Activated naive CD8-positive, alpha-beta T cell (primary cell): ENCODE results near the gene TMEM53.

ENCODE experiments used
- H3K27ac Mint-ChIP-seq: one replicate; pipeline ENCODE4 v1.8.0; 2021; ENCODE audit warnings: mixed read lengths
- H3K27me3 Mint-ChIP-seq: one replicate; pipeline ENCODE4 v1.8.0; 2021; ENCODE audit warnings: mixed read lengths
- H3K36me3 Mint-ChIP-seq: one replicate; pipeline ENCODE4 v1.8.0; 2021; ENCODE audit warnings: mixed read lengths
- H3K4me1 Mint-ChIP-seq: one replicate; pipeline ENCODE4 v1.8.0; 2021; ENCODE audit warnings: low read depth, mixed read lengths
- H3K4me3 Mint-ChIP-seq: one replicate; pipeline ENCODE4 v1.8.0; 2021; ENCODE audit warnings: mild to moderate bottlenecking, mixed read lengths
- H3K9me3 Mint-ChIP-seq: one replicate; pipeline ENCODE4 v1.8.0; 2021; ENCODE audit warnings: low read depth, mixed read lengths

TMEM53 gene

GRCh38 chr1:44674113-44675000 lies at the start of gene TMEM53, which contains the start of gene ARMH1:
Gene TMEM53, minus strand, starts transcription at chr1:44674481. Its CDS starts 90 bp downstream, at chr1:44674391.
Gene ARMH1, plus strand, starts transcription at chr1:44674714. Its CDS starts 14,984 bp downstream, at chr1:44689698.
- peak within 1 kb of the TSS; percentile 86 for H3K4me3 Mint-ChIP-seq
- no peaks in the 10 kb centered on the region for H3K27me3 Mint-ChIP-seq
- H3K4me1 Mint-ChIP-seq = peaks cover 24% of the 10 kb centered on the region
- peak within 1 kb of the TSS; percentile 65 for H3K27ac Mint-ChIP-seq
- no peaks in the 10 kb centered on the region for H3K9me3 Mint-ChIP-seq
- H3K36me3 Mint-ChIP-seq = no peaks in the 10 kb centered on the region

GRCh38 chr1:44723496-44724295 lies 49.4 kb upstream of the TMEM53 start:
- Mint-ChIP-seq H3K9me3 (no peaks in the 10 kb centered on the region), H3K27ac (peak overlapping the region; percentile 100), H3K4me3 (peak overlapping the region; percentile 88), H3K27me3 (no peaks in the 10 kb centered on the region), H3K4me1 (peaks cover 69% of the 10 kb centered on the region), H3K36me3 (peaks cover 2% of the 10 kb centered on the region)

- peak overlapping the region; percentile 88 for H3K4me3 Mint-ChIP-seq
- H3K4me1 Mint-ChIP-seq = peaks cover 72% of the 10 kb centered on the region
- H3K9me3 Mint-ChIP-seq = no peaks in the 10 kb centered on the region
- peak overlapping the region; percentile 100 for H3K27ac Mint-ChIP-seq
- H3K36me3 Mint-ChIP-seq = peaks cover 2% of the 10 kb centered on the region
- H3K27me3 Mint-ChIP-seq = no peaks in the 10 kb centered on the region
Measured at GRCh38 chr1:44723064-44723463, 48.8 kb upstream of the TMEM53 start.

GRCh38 chr1:44721485-44722361 lies 47.4 kb upstream of the TMEM53 start:
- peak overlapping the region; percentile 100 for H3K27ac Mint-ChIP-seq
- H3K4me3 Mint-ChIP-seq = peak overlapping the region; percentile 86
- H3K36me3 Mint-ChIP-seq = peaks cover 2% of the 10 kb centered on the region
- H3K27me3 Mint-ChIP-seq = no peaks in the 10 kb centered on the region
- no peaks in the 10 kb centered on the region for H3K9me3 Mint-ChIP-seq
- H3K4me1 Mint-ChIP-seq = peaks cover 76% of the 10 kb centered on the region

DNA sequence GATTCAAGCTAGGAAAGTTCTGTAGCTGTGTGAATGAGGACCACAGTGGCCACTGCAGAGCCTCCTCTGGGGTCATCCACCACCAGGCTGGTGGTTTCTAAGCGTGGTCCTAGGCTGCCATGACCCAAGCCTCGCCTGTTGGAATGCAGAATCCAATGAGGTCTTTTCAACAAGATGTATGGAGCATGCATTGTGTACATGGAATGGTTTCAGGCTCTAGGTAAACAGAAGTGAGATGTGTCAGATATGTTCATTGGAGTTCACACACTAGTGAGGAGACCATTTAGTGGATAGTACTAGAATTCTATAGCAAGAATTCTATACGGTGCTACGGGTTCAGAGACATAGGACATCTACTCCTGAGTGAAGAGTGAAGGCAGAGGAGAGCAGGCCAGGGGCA lies 46.0 kb upstream of the TMEM53 start:
- Mint-ChIP-seq H3K4me3 (peak overlapping the region; percentile 1), H3K36me3 (peaks cover 2% of the 10 kb centered on the region), H3K27ac (peak overlapping the region; percentile 100), H3K27me3 (no peaks in the 10 kb centered on the region), H3K4me1 (peaks cover 79% of the 10 kb centered on the region), H3K9me3 (no peaks in the 10 kb centered on the region)

- H3K27me3 Mint-ChIP-seq = no peaks in the 10 kb centered on the region
Measured at GRCh38 chr1:44719318-44719717, 45.0 kb upstream of the TMEM53 start.

GRCh38 chr1:44718091-44718490 lies 43.8 kb upstream of the TMEM53 start:
- Mint-ChIP-seq H3K9me3 (no peaks in the 10 kb centered on the region), H3K27me3 (no peaks in the 10 kb centered on the region), H3K4me1 (peaks cover 69% of the 10 kb centered on the region), H3K27ac (no peak overlapping the region), H3K36me3 (no peaks in the 10 kb centered on the region), H3K4me3 (no peak overlapping the region)

More at GRCh38 chr1:44719318-44719717, 45.0 kb upstream of the TMEM53 start:
- Mint-ChIP-seq H3K9me3 (no peaks in the 10 kb centered on the region), H3K4me3 (peak overlapping the region; percentile 53), H3K27ac (peak overlapping the region; percentile 22), H3K4me1 (peaks cover 79% of the 10 kb centered on the region), H3K36me3 (no peaks in the 10 kb centered on the region)

GRCh38 chr1:44717653-44718052 lies 43.4 kb upstream of the TMEM53 start:
- Mint-ChIP-seq H3K4me3 (no peak overlapping the region), H3K36me3 (no peaks in the 10 kb centered on the region), H3K9me3 (no peaks in the 10 kb centered on the region), H3K27ac (no peak overlapping the region), H3K4me1 (peaks cover 66% of the 10 kb centered on the region), H3K27me3 (no peaks in the 10 kb centered on the region)

DNA sequence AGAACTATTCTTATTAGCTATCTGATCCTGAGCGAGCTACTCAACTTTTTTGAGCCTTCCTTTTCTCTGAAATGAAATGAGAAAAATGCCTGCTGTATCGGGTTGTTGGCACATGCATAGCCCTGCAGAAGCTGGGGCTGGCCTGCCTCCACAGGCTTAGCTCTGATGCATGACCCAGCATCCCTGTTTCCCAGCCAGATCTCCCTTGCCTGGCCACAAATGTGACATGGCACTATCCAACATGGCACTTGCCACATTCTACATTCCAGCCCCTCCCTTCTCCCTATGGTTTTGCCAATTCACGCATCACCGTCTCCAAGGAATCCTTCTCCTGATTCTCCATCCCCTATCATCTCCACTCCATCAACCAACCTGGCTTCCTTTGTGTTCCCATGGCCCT lies 42.9 kb upstream of the TMEM53 start:
- no peak overlapping the region for H3K27ac Mint-ChIP-seq
- no peaks in the 10 kb centered on the region for H3K9me3 Mint-ChIP-seq
- H3K4me3 Mint-ChIP-seq = no peak overlapping the region
- no peaks in the 10 kb centered on the region for H3K36me3 Mint-ChIP-seq
- H3K27me3 Mint-ChIP-seq = no peaks in the 10 kb centered on the region
- peaks cover 66% of the 10 kb centered on the region for H3K4me1 Mint-ChIP-seq

- no peaks in the 10 kb centered on the region for H3K9me3 Mint-ChIP-seq
- peaks cover 47% of the 10 kb centered on the region for H3K4me1 Mint-ChIP-seq
- H3K27ac Mint-ChIP-seq = no peak overlapping the region
- H3K36me3 Mint-ChIP-seq = no peaks in the 10 kb centered on the region
- H3K27me3 Mint-ChIP-seq = no peaks in the 10 kb centered on the region
- H3K4me3 Mint-ChIP-seq = peak overlapping the region; percentile 58
Measured at GRCh38 chr1:44714944-44715571, 40.8 kb upstream of the TMEM53 start.

DNA sequence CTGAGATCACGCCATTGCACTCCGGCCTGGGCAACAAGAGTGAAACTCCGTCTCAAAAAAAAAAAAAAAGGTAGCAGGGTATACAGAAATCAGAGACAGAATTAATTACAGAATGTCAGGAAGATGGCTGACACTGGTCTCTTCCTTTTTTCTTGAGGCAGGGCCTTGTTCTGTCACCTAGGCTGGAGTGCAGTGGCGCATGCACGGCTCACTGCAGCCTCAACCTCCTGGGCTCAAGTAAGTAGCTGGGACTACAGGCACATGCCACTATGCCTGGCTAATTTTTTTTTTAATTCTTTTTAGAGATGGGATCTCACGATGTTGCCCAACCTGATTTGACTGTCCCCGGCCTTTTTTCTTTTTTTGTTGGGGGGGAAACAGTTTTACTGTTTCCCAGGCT lies 40.3 kb upstream of the TMEM53 start:
- Mint-ChIP-seq H3K27me3 (no peaks in the 10 kb centered on the region), H3K4me3 (no peak overlapping the region), H3K36me3 (no peaks in the 10 kb centered on the region), H3K9me3 (no peaks in the 10 kb centered on the region), H3K27ac (no peak overlapping the region), H3K4me1 (peaks cover 44% of the 10 kb centered on the region)

GRCh38 chr1:44713321-44713781 lies 39.1 kb upstream of the TMEM53 start:
- H3K36me3 Mint-ChIP-seq = no peaks in the 10 kb centered on the region
- H3K27ac Mint-ChIP-seq = no peak overlapping the region
- H3K4me1 Mint-ChIP-seq = peaks cover 34% of the 10 kb centered on the region
- no peak overlapping the region for H3K4me3 Mint-ChIP-seq
- H3K9me3 Mint-ChIP-seq = no peaks in the 10 kb centered on the region
- H3K27me3 Mint-ChIP-seq = no peaks in the 10 kb centered on the region

DNA sequence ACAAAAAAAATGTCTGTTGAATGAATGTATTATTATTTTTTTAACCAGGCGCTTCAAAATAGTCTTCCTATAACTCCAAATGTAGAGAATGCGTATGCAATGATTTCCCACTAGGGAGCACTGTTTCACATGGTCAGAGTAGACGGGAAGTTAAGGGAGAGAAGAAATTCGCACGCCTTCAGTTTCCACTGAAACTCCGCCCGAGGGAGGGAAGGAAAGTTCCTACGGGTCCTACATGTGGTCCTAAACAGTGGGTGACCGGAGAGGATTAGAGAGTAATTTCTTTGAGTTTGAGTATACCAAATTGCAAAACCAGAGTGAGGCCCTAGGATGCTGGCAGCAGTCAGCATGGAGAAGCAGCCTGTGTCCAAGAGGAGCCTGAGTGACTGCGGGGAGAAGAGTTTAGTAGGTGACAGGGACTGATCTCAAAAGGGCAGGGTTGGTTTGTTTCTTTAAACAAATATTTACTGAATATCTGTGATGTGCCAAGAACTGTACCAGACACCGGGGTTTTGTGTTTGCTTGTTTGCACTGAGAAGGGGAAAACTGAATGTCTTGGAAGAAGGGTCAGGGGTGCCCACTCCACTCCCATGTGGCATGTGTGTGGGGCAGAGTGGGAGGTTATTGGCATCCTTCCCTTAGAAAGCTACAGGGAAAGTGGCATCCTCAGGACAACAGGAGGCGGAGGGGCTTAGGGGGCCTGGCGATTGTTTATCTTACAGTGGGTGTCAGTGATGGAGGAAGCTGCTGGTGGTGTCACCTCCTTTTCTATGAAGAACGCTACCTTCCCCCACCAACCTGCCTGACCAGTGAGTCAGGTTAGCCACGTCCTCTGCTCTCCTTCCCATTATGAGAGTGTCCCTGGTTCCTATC lies 33.9 kb upstream of the TMEM53 start:
- H3K9me3 Mint-ChIP-seq = no peaks in the 10 kb centered on the region
- H3K36me3 Mint-ChIP-seq = no peaks in the 10 kb centered on the region
- no peaks in the 10 kb centered on the region for H3K27me3 Mint-ChIP-seq
- peaks cover 9% of the 10 kb centered on the region for H3K4me1 Mint-ChIP-seq
- peak overlapping the region; percentile 50 for H3K27ac Mint-ChIP-seq
- H3K4me3 Mint-ChIP-seq = peak overlapping the region; percentile 67
